Brain microvascular endothelial cell (primary cell): ENCODE measurements around the gene PTPN14.

Experiments used
- DNase-seq: peaks from one replicate; pipeline ENCODE4 v3.0.0-alpha.2; 2020
- H3K27ac ChIP-seq: fragments of 250-450 bp; sonication (Bioruptor Pico); 2 replicates; pipeline ENCODE4 v1.5.1; 2020; ENCODE audit warnings: mild to moderate bottlenecking, moderate library complexity
- H3K27me3 ChIP-seq: fragments of 250-450 bp; sonication (Bioruptor Pico); replicated peaks from 2 replicates; pipeline ENCODE4 v1.5.1; 2020; ENCODE audit warnings: mild to moderate bottlenecking
- H3K36me3 ChIP-seq: fragments of 250-450 bp; sonication (Bioruptor Pico); replicated peaks from 2 replicates; pipeline ENCODE4 v1.5.1; 2020; ENCODE audit warnings: mild to moderate bottlenecking
- H3K4me3 ChIP-seq: 2 replicates; pipeline ENCODE4 v1.5.1; 2011; ENCODE audit warnings: low read depth, mild to moderate bottlenecking, control low read depth, low read length, moderate library complexity
- in situ Hi-C: cut with HindIII; loops from 2 replicates; pipeline ENCODE4 v1.10.0; 2017; ENCODE audit warnings: low sequenced_read_pairs, low pct_ligation_motif_present
- TF ChIP-seq, protein P1 (sequence below): IDR thresholded peaks from 2 replicates; pipeline ENCODE4 v1.5.1; 2011; ENCODE audit warnings: low read depth, mild to moderate bottlenecking, moderate library complexity, low read length, control low read depth, inconsistent platforms; ENCODE audit errors: missing control alignments

PTPN14 gene

DNA sequence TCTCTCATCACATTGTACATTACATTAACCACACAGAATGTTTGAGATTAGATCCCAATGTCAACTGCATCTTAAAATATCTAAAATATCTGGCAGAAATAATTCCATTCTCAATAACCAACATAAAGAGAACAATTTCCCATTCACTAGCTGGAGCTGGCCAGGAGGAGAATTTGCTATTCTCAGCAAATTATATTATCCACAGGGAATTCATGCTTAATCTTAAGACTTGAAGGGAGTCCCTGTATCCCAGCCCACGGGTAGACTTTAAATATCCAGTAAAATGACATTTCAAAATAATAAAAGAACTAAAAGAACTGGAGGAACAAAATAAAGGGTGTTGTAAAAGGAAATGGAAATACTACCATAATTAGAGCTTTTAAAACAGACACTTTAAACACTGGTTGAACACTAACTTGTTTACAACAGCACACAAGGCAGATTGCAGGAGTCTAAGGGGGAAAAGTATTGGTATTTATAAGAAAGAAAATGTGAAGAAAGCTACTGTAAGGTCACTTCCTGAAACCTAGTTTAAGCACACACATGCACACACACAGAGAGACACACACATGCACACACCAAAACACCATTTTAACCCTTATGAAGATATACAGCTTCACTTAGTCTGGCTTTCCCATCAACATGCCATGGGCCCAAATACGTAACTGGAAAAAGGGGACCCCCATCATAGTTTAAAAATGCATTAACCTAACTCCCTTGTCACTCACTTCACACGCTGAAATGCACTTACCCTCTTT, 107.0 kb downstream of the PTPN14 start:
- H3K36me3 ChIP-seq, result no peaks in the 10 kb centered on the region
- TF ChIP-seq, protein P1, sequence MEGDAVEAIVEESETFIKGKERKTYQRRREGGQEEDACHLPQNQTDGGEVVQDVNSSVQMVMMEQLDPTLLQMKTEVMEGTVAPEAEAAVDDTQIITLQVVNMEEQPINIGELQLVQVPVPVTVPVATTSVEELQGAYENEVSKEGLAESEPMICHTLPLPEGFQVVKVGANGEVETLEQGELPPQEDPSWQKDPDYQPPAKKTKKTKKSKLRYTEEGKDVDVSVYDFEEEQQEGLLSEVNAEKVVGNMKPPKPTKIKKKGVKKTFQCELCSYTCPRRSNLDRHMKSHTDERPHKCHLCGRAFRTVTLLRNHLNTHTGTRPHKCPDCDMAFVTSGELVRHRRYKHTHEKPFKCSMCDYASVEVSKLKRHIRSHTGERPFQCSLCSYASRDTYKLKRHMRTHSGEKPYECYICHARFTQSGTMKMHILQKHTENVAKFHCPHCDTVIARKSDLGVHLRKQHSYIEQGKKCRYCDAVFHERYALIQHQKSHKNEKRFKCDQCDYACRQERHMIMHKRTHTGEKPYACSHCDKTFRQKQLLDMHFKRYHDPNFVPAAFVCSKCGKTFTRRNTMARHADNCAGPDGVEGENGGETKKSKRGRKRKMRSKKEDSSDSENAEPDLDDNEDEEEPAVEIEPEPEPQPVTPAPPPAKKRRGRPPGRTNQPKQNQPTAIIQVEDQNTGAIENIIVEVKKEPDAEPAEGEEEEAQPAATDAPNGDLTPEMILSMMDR, result no peak
- H3K27ac ChIP-seq, result peak overlapping the region; percentile 93
- in situ Hi-C loops, result no loop called here
- H3K27me3 ChIP-seq, result no peaks in the 10 kb centered on the region
- DNase-seq, result no peak
- H3K4me3 ChIP-seq, result no peak overlapping the region

- TF ChIP-seq, protein P1, result no peak
- H3K4me3 ChIP-seq, result no peak overlapping the region
- H3K27me3 ChIP-seq, result no peaks in the 10 kb centered on the region
- H3K36me3 ChIP-seq, result no peaks in the 10 kb centered on the region
- in situ Hi-C loops, result no loop called here
- peak; percentile 54 for DNase-seq
- peak overlapping the region; percentile 76 for H3K27ac ChIP-seq
These were observed 110.3 kb downstream of the PTPN14 start for GRCh38 chr1:214441119-214441518.

DNA sequence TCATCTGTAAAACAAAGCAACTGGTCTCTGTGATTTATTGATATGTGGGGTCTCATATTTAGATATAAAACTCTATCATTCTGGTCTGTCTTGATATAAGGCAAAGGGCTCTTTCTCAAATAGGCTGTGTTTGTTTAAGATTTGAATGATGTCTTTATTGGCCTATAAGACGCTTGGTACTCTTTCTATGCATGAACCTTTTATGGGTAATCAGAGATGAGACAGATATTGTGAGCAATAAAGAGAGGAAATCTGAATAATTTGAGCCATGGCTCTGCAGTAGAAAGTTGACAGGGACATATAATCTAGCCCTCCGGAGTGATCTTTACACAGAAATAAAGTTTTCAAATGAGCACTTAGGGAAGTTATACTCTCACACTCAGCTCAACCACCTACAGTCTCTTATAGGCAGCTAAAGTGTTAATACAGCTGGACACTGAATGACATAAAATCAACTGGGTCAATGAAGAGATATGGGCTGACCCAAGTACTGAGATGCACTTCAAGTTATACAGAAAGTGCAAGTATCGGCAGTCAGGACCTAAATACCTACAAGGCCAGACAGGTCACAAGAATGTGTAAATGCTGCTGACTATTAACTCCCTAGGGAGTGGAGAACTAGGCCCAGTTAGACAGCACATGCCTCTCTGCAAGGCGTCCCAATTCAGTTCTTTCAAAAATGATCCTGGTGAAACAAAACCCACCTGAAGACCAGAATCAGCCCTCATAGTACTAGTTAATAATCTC, 111.0 kb downstream of the PTPN14 start:
- TF ChIP-seq, protein P1, result no peak
- Histone ChIP-seq H3K27ac (peak overlapping the region; percentile 76), H3K4me3 (no peak overlapping the region), H3K36me3 (no peaks in the 10 kb centered on the region), H3K27me3 (no peaks in the 10 kb centered on the region)
- DNase-seq, result no peak
- in situ Hi-C loops, result no loop called here

- no peak overlapping the region for H3K4me3 ChIP-seq
- no peaks in the 10 kb centered on the region for H3K36me3 ChIP-seq
- H3K27ac ChIP-seq, result no peak overlapping the region
These were observed 111.9 kb downstream of the PTPN14 start for GRCh38 chr1:214439352-214440119.

DNA sequence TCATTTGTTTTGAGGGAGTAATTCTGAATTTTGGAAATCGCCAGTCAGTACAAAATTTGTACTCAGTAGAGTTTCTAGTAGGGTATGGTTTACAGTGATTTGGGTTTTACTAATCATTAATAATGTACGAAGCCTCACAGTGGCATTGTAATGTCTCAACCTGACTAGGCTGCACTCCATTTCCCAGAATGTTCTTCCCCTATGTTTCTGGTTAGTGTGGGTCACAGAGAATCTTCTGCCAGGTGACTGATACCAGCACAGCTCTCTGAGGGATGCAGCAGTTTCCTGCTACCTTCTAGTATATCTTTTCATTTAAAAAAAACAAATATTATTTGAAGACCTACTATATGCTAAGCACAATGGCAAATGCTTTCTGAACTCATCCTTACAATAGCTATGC, 112.9 kb downstream of the PTPN14 start:
- no peaks in the 10 kb centered on the region for H3K36me3 ChIP-seq
- no peak for DNase-seq
- no peak overlapping the region for H3K27ac ChIP-seq
- no peaks in the 10 kb centered on the region for H3K27me3 ChIP-seq
- in situ Hi-C loops, result no loop called here
- H3K4me3 ChIP-seq, result no peak overlapping the region
- TF ChIP-seq, protein P1, result no peak

More at GRCh38 chr1:214439352-214440119, 111.9 kb downstream of the PTPN14 start:
- no peaks in the 10 kb centered on the region for H3K27me3 ChIP-seq
- in situ Hi-C loops, result no loop called here
- DNase-seq, result no peak
- TF ChIP-seq, protein P1, result no peak
